ENCODE data around the gene CRMP1. TPM values are rescaled to one million over a fixed set of nuclear protein-coding genes. Genes with fewer than 3 reads are reported as not detected.

CRMP1 gene
- total RNA-seq, 1 donor from 2014 or later, result 2.9 TPM

DNA sequence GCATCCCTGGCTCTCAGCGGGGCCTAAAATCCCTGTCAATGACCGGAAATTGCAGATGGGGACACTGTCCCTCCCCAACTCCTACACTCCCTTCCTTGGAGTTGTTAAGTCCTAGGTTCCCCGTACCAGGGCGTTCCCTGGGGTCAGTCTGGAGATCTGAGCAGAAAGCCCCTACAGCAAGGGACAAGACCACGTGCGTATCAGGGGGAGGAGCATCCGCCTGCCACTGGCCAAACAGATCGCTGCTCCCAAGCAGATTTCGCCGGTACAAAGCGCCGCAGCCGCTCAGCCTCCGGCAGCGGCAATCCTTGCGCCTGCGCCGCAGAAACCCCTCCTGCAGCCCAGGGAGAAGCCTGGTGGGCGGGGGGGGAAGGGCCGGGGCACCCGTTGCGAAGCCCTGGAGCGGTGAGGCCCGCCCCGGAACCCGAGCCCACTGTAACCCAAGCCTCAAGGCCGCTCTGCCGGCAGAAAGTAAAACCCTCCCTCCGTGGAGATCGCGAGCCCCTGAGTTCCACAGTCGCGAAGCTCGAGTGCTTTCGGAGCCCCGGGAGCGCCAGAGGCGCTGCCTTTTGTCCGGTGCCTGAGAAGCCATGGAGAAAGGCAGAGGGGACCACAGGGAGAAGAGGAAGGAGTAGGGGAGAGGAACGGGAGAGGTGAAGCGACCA lies 2.7 kb downstream of the CRMP1 start:
- DNase-seq (ENCODE audit: extremely low read depth, low read depth, low spot score), result no peak

DNA sequence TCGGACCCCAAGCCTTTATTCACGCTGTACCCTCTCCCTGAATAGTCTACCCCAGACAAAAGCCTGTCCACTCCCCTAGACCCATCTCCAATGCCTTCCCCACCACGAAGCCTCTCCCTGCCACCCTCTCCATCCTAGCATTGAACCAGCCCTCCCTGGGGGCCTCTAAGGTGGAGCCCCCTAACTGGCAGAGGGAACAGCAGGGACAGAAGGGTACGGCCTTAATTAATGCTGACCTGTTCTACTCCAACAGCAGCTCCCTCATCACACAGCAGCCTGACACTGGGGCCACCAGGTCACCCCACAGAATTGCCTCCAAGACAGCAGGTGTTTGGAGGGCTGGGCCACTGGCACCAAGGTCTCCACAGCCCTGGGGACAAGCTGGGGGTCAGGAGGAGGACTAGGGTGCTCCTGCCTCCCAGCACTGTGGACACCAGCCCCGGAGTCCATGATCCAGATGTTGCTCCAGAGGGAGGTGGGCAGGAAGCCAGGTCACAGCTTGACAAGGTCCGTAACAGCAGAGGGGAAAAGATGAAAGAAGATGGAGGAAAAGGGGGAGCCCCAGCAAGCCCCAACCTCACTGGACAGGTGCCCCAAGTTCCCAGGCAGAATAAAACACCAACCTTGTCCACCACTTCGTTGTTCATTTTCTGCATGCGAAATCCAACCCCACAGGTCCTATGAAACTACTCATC lies 3.7 kb downstream of the CRMP1 start:
- DNase-seq (ENCODE audit: extremely low read depth, low read depth, low spot score), result no peak

DNA sequence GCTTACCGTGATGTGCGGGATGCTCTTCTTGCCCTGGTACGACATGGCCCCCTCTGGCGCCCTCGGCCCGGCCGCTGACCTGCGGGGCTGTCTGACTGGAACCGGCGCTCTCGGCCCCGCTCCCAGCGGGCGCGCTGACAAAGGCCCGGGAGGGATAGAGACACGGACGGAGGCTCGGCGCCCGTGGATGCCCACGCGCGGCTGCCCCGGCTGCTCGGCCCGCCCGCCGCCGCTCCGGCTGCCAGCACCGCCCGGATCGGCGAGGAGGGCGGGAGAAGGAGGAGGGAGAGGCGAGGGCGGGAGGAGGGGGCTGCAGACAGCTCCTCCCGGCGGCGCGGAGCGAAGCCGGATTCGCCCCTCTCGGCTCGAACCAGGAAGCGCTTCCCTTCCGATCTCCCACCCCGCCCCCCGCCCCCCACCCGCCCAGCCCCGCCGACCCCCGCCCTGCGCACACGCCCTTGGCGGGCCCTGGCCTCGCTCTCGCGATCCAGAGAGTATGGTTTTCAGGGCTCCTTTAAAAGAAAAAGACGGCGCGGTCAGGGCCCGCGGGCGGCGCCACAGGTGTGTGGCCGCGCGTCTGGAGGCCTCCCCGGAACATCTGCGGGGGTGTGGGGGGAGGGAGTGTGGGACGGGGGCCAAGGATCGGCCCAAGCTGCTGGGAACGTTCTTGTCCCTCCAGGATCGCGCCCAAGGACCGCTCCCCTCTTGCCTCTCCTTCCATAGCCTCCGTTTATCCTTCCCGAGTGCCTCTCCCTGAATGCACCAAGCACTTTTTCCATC lies 4.5 kb downstream of the CRMP1 start:
- DNase-seq (ENCODE audit: extremely low read depth, low read depth, low spot score), result no peak

DNA sequence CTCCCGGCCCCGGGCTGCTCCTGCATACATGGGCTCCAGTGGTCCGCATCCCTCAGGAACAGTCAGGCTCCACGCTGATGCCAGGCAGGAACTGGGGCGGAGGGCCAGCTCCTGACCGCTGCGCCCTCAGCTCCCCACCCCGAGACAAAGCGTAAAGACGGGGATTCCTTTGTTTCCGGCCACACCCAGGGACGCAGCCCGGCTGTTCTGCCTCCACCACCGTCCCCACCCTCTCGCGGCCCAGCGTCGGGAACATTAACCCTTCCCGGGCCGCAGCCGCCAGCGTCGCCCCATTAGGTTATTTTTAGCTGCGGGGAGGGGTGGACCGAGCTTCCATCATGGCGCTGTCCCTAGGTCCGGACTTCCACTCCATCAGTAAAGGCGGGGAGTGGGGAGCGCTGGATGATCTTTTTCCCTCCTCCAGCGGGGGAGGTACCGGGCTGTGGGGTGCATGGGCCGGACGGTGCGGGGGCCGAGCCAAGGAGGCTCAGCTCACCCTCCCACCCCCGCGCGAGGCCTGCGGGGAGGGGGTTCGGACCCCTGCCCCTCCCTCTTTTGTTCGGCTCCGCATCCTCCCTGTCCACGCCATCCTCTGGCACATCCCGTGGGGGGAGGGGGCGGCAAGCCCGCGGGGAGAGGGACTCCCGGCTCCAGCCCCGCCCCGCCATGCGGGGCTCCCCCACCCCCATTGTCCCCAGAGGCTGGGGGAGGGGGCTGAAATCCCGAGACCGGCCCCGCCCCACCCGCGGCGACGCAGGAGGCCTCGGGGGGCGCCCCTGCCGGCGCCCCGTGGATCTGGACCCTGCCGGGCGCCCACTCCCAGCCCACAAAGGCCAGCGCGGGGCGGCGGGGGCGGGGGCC lies 5.3 kb downstream of the CRMP1 start:
- no peak for DNase-seq (ENCODE audit: extremely low read depth, low read depth, low spot score)

DNA sequence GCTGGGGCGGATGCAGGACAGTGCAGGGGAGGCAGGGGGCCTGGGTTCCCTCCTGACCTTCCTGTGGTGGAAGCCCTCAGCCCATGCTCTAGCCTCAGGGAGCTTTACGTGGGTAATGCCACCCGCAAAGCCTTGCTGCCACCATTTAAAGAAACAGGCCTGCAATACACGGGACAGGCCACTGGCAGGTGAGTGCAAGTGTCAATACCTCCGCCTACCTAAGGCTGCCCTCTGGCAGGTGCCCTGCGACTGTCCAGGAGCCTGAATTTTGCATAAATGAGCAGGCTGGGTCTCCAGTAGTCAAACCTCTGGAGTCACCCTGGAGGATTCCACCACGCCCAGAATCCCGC lies 5.9 kb downstream of the CRMP1 start:
- no peak for DNase-seq (ENCODE audit: extremely low read depth, low read depth, low spot score)

DNA sequence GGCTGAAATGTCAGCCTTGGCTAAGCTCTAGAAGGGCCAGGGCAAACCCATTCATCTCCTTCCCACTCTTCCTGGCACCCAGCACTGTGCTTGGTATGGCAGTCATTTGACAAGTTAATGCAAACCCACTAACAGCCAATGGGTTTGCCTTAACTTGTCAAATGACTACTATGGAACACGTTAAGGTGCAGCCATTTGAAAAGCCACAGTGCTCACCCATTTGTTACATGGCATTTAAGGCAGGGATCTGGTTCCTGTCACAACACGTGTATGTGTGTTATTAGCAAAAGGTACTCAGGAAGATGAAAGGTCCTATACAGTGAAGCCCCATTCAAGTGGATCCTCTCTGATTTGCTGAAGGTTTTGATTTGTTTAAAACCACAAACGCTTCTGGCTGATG lies 7.2 kb downstream of the CRMP1 start:
- no peak for DNase-seq (ENCODE audit: extremely low read depth, low read depth, low spot score)

DNA sequence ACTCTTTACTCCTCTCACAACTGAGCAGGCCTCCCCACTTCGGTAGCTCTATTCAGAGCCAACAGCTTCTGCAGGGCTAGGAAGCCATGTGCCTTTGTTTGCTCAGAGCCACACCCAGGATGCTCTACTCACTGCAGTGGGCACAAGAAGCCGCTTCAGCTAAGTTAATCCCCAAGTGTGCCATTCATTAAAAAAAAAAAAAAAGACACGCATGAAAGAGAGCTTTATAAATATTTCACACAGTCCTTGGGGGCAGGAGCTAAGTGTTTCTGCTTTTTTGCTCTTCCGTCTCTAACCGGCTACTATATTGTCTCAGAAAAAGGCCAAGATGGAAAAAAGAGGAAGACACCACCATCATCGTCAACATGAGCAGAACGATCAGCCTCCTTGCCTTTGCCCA lies 8.1 kb downstream of the CRMP1 start:
- DNase-seq (ENCODE audit: extremely low read depth, low read depth, low spot score), result no peak

DNA sequence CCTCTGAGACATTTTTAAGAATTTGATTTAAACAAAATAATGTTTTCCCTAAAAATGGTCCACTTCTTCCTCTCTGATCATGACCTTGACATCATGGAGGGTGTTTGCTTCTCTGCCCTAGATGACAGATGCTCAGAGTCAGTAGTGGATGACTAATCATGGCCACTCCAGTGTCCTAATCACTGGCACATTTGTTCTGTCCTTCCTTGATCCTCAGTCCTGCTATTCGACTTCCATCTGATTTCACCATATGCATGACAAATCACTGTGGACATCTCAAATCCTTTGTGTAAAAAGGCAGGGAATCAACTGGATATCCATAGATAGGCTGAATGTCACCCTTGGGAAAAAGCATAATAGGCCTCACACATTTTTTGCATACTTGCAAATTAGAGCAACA lies 9.0 kb downstream of the CRMP1 start:
- no peak for DNase-seq (ENCODE audit: extremely low read depth, low read depth, low spot score)

DNA sequence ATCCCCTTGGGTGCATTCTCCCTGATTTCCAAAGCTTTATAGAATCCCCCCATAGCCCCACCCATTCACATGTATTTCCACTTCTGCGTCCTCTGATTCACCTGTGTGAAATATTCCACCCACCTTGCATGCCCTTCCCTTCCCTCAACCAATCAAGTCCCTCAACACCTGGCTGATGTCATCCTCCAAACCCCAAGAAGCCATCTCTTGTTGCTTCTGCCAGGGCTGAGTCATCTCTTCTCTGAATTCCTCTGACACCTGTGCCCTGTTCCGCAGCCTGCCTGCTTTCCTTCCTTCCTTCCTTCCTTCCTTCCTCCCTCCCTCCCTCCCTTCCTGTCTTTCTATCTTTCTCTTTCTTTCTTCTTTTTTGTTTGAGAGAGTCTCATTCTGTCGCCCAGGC lies 9.9 kb downstream of the CRMP1 start:
- DNase-seq (ENCODE audit: extremely low read depth, low read depth, low spot score), result no peak

DNA sequence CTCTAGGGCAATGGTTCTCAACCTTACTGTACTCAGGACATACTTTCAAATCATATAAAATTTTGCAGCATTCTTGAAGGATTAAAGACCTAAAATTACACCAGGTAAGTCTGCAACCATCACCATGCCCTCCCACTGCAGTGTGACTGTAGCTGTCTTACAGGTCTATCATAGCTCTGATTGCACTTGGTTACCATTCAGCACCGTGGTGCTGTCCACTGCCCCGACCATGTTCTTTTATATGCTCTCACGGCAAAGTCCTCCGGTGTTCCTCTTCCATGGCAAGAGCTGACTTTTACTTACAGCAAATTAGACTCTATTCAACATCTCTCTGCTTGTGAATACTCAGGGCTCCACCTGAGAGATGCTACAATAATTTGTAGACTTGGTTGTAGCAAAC lies 11.5 kb downstream of the CRMP1 start:
- no peak for DNase-seq (ENCODE audit: extremely low read depth, low read depth, low spot score)

DNA sequence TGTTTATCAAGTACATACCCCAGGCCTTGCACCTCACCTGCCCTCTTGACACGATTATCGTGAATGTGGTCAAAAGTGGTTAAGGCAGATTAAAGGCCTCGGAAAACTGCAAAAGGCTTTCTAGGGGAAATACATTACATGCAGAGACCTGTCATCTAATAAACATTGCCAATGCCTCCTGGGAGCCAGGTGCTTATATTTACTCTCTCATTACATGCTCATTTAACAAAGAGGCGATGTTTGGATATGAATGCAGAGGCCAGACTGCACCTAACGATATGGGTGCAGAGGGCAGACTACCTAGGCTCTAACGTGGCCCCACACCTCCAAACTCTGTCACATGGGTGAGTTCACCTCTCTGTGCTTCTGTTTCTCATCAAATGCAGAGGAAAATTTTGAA lies 14.5 kb downstream of the CRMP1 start:
- DNase-seq (ENCODE audit: extremely low read depth, low read depth, low spot score), result no peak

DNA sequence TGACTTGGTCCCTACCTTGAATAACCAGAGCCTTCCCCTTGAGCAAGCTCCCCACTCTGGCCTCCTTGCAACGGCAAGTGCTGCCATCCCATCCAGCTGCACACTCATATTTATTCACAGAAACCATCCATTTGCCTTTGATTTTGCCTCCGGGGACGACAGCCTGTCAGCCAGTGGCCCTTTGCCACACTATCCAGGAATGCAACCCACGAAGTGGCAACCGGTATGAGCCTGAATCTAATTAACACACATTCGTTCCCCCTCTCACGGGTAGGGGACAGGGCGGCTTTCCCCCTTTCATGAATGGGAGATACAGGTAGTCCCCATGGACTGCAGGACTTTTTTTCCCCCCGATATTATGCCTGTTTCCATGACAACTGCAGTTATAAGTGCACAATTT lies 15.5 kb downstream of the CRMP1 start:
- no peak for DNase-seq (ENCODE audit: extremely low read depth, low read depth, low spot score)

DNA sequence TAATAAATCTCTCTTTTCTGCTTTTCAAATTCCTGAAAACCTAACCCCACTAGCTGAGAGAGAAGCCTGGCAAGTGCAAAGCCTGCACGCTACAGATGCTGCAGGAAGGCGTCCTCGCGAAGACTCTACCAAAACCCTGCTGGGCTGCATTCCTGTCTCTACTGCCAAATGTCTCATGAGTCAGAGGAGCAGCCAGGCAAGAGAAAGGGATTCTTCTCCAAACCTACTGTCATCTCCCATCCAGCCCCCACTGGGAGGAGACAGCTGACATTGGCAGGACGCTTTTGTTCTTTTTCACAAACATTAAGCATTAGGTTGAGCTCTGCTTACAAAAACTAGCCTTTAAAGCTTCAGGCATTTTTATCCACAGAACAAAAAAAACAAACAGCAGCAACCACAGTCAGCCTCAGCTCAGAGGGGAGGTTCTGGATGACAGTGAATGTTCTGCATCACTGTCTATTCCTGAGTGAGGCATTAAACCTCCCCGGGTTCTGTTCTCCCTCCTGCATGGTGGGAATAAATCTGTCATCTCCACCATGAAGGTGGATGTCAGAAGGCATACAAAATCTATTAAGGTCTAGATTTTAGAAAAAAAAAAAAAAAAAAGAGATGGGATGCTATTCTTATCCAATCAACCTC lies 18.0 kb downstream of the CRMP1 start:
- DNase-seq (ENCODE audit: extremely low read depth, low read depth, low spot score), result no peak

DNA sequence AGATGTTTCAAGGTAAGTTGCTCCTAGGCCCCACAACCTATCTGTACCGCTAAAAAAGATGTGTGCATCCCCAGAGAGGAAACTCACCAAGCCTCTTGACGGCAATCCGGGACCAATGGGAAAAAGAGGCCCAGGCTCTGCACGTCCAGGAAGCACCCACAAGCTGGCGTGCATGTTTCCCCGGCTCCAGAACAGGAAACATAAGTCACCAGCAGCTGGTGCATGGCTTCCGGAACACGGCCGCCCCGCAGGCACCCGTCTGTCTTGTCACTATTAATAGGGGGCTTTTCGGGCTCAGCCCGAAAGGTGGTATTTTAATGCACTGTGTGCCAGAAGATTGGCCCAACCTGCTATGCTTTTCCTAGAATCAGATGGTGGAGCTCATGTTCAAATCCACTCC lies 22.2 kb downstream of the CRMP1 start:
- DNase-seq (ENCODE audit: extremely low read depth, low read depth, low spot score), result no peak

DNA sequence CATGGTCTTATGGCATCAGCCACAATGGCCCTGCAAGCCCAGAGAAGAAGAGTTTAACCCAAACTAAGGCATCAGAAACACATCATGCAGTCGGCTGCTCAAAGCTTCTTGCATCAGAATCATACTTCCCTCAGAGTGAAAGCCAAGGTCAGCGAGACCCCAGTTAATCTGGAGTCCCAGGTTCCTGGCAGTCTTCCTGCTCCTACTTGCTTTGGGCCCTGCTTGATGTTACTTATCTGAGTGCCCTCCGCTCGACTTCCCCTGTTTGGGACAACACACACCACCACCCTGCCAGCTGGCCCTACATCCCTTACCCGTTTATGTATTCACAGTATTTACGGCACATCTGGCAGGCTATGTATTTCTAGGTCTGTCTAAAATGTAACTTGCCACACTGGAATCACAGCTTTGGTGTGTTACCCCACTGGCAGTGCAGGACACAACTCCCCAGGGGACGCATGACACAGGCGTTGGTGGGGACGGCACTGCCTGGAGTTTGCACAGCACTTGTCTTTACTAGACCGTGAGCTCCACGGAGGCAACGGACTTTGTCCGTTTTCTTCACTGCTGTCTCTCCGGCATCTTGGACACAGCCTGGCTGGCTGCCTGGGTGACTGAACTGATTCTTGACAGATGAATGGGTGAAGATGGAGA lies 22.8 kb downstream of the CRMP1 start:
- DNase-seq (ENCODE audit: extremely low read depth, low read depth, low spot score), result no peak

DNA sequence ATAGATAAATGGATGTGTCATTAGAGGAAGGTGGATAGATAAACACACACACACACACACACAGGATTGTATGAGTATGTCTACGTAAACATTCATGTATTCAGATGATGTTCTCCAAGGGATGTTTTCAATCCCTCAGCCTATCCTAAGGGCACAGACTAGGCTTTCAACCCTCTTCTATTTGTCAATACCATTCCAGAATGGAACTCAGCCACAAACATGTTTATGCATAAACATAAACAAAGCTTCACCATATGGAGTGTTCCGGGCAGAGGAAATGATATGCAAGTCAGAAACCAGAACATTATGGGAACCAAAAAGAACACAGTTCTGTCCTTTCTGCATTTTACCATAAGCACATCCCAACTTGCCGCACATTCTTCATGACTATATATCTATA lies 25.0 kb downstream of the CRMP1 start:
- no peak for DNase-seq (ENCODE audit: extremely low read depth, low read depth, low spot score)

DNA sequence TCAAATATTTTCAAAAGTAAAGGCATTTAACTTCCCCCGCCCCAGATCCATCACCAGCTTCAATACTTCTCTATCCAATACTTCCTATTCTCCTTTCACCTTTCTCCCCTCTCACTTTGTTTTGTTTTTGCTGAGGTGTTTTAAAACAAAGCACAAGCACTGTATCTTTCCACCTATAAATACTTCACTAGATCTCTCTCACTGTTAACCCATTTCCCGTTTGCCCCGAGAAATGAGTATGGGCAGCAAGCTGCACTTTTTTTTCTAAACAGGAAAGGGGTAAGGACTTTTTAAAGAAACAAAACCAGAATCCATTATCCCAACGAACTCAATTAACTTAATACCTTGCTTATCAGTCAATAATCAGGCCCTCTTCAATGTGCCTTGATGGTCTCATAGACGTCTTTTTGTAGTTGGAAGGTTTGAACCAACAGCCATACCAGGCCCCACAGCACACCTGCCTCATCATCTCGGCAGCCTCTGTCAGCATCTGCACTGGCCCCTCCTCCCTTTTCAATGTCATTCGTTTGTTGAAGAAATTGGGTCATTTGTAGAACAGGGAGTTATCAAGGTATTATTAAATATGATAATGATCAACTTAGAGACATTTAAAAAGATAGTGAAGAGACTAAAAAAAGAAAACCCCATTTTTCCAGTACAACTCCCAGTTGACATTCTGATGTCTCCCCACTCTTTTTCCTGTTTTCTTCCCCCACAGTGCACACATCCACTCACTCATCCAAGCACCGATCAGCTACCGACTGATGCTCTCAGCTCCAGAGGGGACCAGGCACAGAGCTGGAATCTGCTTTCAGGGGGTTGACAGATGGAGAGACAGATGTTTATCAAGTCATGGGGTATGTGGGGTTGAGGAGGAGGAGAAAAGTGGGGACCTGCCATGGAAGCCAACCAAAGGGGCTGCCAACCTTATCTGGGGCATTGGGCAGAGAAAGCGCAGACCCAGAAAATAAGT lies 25.8 kb downstream of the CRMP1 start:
- DNase-seq (ENCODE audit: extremely low read depth, low read depth, low spot score), result no peak

DNA sequence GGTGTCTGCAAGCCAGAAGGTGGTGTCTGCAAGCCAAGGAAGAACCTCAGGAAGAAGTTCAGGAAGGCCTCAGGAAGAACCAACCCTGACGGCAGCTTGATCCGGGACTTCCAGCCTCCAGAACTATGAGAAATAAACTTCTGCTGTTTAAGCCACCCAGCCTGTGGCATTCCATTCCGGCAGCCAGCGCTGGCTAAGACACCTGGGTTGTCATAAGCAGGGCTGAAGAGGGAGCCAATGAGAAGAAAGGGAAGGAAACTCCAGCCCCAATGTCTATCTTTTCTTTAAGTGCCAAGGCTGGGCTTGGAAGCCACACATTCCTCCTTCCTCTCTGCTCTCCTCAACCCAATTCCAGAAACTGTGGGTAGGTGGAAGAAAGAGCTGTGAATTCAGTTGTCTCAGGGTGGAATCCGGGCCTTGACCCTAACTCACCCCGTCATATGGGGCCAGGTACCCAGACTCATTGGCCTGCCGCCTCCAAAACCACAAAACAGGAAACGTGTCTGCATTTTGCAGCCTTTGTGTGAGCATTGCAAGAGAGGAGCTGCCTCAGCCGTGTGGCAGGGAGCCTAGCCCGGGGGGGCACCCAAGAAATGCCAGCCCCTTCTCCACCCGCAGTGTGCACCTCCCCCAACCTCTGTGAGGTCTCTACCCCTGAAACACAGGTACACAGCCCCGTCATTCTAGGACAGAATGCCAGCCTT lies 26.8 kb downstream of the CRMP1 start:
- no peak for DNase-seq (ENCODE audit: extremely low read depth, low read depth, low spot score)

Data from glomerular endothelial cell (primary cell).